DND-41 (cell line): ENCODE results near the gene ADARB2.

Experiments
- EZH2 ChIP-seq: IDR thresholded peaks from 3 replicates; pipeline ENCODE4 v1.6.1; 2012; ENCODE audit warnings: borderline replicate concordance, low read depth, mild to moderate bottlenecking, moderate library complexity, low read length, inconsistent platforms; ENCODE audit not compliant: severe bottlenecking
- TF ChIP-seq, protein P1 (sequence below): IDR thresholded peaks from 2 replicates; pipeline ENCODE4 v1.5.1; 2012; ENCODE audit warnings: borderline replicate concordance, low read length, moderate library complexity, mild to moderate bottlenecking; ENCODE audit not compliant: poor library complexity, severe bottlenecking; ENCODE audit errors: extremely low read depth

DNA sequence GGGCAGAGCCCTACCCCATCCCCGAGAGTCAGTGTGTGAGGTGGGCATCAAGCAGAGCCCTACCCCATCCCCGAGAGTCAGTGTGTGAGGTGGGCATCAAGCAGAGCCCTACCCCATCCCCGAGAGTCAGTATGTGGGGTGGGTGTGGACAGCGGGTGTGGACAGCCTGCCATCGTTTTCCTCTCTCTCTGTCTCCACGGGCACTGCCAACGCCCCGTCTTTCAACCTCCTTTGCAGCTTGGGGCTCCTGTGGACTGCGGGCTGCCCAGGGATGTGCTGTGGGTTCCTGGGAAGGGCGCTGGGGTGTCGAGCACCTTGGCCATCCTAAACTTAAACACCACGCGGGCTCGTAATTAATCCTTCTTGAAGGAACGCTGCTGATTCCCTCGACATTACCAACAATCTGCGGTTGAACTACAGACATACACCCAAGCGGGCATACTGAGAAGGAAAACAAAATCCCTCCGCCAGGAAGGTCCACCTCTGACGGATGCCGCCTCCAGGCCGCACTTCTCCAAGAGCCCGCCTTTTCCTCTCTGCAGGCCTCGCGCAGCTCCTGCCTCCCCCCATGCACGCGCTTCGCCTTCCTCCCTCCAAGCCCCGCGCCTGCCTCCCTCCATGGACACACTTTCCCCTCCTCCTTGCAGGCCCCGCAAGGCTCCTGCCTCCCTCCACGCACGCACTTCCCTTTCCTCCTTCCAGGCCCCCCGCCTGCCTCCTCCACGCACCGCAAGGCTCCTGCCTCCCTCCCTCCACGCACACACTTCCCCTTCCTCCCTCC lies 65.1 kb downstream of the ADARB2 start:
- no peak for TF ChIP-seq EZH2
- TF ChIP-seq, protein P1, sequence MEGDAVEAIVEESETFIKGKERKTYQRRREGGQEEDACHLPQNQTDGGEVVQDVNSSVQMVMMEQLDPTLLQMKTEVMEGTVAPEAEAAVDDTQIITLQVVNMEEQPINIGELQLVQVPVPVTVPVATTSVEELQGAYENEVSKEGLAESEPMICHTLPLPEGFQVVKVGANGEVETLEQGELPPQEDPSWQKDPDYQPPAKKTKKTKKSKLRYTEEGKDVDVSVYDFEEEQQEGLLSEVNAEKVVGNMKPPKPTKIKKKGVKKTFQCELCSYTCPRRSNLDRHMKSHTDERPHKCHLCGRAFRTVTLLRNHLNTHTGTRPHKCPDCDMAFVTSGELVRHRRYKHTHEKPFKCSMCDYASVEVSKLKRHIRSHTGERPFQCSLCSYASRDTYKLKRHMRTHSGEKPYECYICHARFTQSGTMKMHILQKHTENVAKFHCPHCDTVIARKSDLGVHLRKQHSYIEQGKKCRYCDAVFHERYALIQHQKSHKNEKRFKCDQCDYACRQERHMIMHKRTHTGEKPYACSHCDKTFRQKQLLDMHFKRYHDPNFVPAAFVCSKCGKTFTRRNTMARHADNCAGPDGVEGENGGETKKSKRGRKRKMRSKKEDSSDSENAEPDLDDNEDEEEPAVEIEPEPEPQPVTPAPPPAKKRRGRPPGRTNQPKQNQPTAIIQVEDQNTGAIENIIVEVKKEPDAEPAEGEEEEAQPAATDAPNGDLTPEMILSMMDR: no peak
